PC-3 (cell line): ENCODE data around the gene ARHGAP18. TPM values are rescaled to one million over a fixed set of nuclear protein-coding genes. Genes with fewer than 3 reads are reported as not detected.

Experiments
- ATAC-seq: fragments of 200-7000 bp; cut with Tn5 transposase; 2 replicates; pipeline ENCODE4 v1.9.1; 2020; ENCODE audit warnings: mild to moderate bottlenecking, moderate library complexity
- BruUV-seq: library from RNA; stranded (reverse); fragments of 400-500 nt; replicated peaks from 2 replicates; lab custom pipeline; 2021; lab: Mats Ljungman, UMichigan
- CTCF ChIA-PET: fragments of 300-600 bp; sonication (Branson Sonifier 250); formaldehyde crosslinking; loops from one replicate; lab custom pipeline; 2022; ENCODE audit warnings: antibody characterized with exemption; lab: Charles Lee
- POLR2A ChIA-PET: fragments of 300-600 bp; sonication (Branson Sonifier 250); formaldehyde crosslinking; loops from one replicate; lab custom pipeline; 2022; ENCODE audit warnings: antibody characterized with exemption; ENCODE audit not compliant: unreplicated experiment; lab: Charles Lee
- DNase-seq: peaks from one replicate; pipeline ENCODE4 v3.0.0-alpha.2; 2015
- H2AFZ ChIP-seq: fragments of 300-600 bp; sonication (generic); 2 replicates; pipeline ENCODE4 v1.6.0; 2016; ENCODE audit warnings: antibody characterized with exemption, low read length
- H3F3A ChIP-seq: fragments of 300-600 bp; sonication (generic); one replicate; pipeline ENCODE4 v1.6.0; 2017; ENCODE audit warnings: antibody characterized with exemption, low read length, control low read depth, mild to moderate bottlenecking; ENCODE audit not compliant: unreplicated experiment
- H3K27ac ChIP-seq: fragments of 300-600 bp; sonication (generic); 2 replicates; pipeline ENCODE4 v1.5.1; 2016; ENCODE audit warnings: mild to moderate bottlenecking, low read length
- H3K27me3 ChIP-seq: fragments of 300-600 bp; sonication (generic); 2 replicates; pipeline ENCODE4 v1.6.1; 2016; ENCODE audit warnings: low read length, mixed read lengths
- H3K36me3 ChIP-seq: fragments of 300-600 bp; sonication (generic); 2 replicates; pipeline ENCODE4 v1.6.1; 2016; ENCODE audit warnings: low read depth, mixed run types, low read length, mixed read lengths
- H3K4me1 ChIP-seq: fragments of 300-600 bp; sonication (generic); 2 replicates; pipeline ENCODE4 v1.5.1; 2016; ENCODE audit warnings: low read length; ENCODE audit not compliant: insufficient read depth
- H3K4me2 ChIP-seq: fragments of 300-600 bp; sonication (generic); 2 replicates; pipeline ENCODE4 v1.6.0; 2016; ENCODE audit warnings: low read length
- H3K4me3 ChIP-seq: fragments of 300-600 bp; sonication (generic); 2 replicates; pipeline ENCODE4 v1.5.1; 2016; ENCODE audit warnings: mild to moderate bottlenecking, low read length, mixed read lengths
- H3K79me2 ChIP-seq: fragments of 300-600 bp; sonication (generic); 2 replicates; pipeline ENCODE4 v1.6.1; 2017; ENCODE audit warnings: low read length, mixed read lengths
- H3K9ac ChIP-seq: fragments of 300-600 bp; sonication (generic); 2 replicates; pipeline ENCODE4 v1.6.0; 2016; ENCODE audit warnings: mild to moderate bottlenecking, low read length
- H3K9me2 ChIP-seq: fragments of 300-600 bp; sonication (generic); replicated peaks from 2 replicates; pipeline ENCODE4 v1.6.1; 2016; ENCODE audit warnings: mixed run types, low read length, mixed read lengths
- H3K9me3 ChIP-seq: fragments of 300-600 bp; sonication (generic); 2 replicates; pipeline ENCODE4 v1.6.1; 2016; ENCODE audit warnings: low read length, mixed read lengths
- H4K20me1 ChIP-seq: fragments of 300-600 bp; sonication (generic); 2 replicates; pipeline ENCODE4 v1.6.1; 2016; ENCODE audit warnings: low read length, mixed read lengths
- CTCF ChIP-seq: fragments of 300-600 bp; sonication (generic); conservative IDR thresholded peaks from 2 replicates; pipeline ENCODE4 v1.5.1; 2017; ENCODE audit warnings: antibody characterized with exemption, low read depth, mild to moderate bottlenecking, low read length
- EZH2 ChIP-seq: fragments of 300-600 bp; sonication (generic); IDR thresholded peaks from one replicate; pipeline ENCODE4 v1.6.1; 2017; ENCODE audit warnings: antibody characterized with exemption, mild to moderate bottlenecking, low read length; ENCODE audit not compliant: unreplicated experiment
- EZH2phosphoT487 ChIP-seq: fragments of 300-600 bp; sonication (generic); IDR thresholded peaks from 2 replicates; pipeline ENCODE4 v1.6.1; 2018; ENCODE audit warnings: mild to moderate bottlenecking, antibody characterized with exemption, low read length, borderline replicate concordance
- intact Hi-C: fragments of 100-400 bp; cut with micrococcal nuclease; formaldehyde crosslinking; loops from 2 replicates; pipeline ENCODE4 v1.9.0; 2023
- total RNA-seq: library from RNA; depleted of rRNA; stranded (reverse); fragments of >200 nt; gene quantifications from 2 replicates; pipeline ENCODE4 v1.2.3, GENCODE V29; 2014

The ARHGAP18 gene
- total RNA-seq, 1 experiment from 2014 or later, result 5.9 TPM

- ATAC-seq, result no peak
- no peaks in the 10 kb centered on the region for H3K9me3 ChIP-seq
- no peak overlapping the region for H3K9ac ChIP-seq
- no peaks in the 10 kb centered on the region for H3K27me3 ChIP-seq
- H3K9me2 ChIP-seq, result no peaks in the 10 kb centered on the region
- H3K4me2 ChIP-seq, result no peak overlapping the region
- no peaks in the 10 kb centered on the region for H3K79me2 ChIP-seq
- DNase-seq, result no peak
- no peaks in the 10 kb centered on the region; the same call in 1 of the 2 replicates for H3K4me1 ChIP-seq
- no peaks in the 10 kb centered on the region for H3K36me3 ChIP-seq
- H4K20me1 ChIP-seq, result no peaks in the 10 kb centered on the region
- BruUV-seq, result no TSS peak
- H2AFZ ChIP-seq, result no peak overlapping the region
- intact Hi-C loops, result no loop called here
- POLR2A ChIA-PET, result no interaction called here
- no peaks in the 10 kb centered on the region for H3F3A ChIP-seq
- H3K4me3 ChIP-seq, result no peak overlapping the region
- no peak overlapping the region for H3K27ac ChIP-seq
- CTCF ChIA-PET, result no interaction called here
- TF ChIP-seq CTCF, result no peak
- TF ChIP-seq EZH2, result no peak
- TF ChIP-seq EZH2phosphoT487, result no peak
Observed at GRCh38 chr6:129694036-129694435, 15.9 kb downstream of the ARHGAP18 start.

- no peak overlapping the region for H3K4me3 ChIP-seq
- no peak for TF ChIP-seq EZH2
- TF ChIP-seq EZH2phosphoT487, result no peak
- no peak for TF ChIP-seq CTCF
- H3K4me1 ChIP-seq, result no peaks in the 10 kb centered on the region; the same call in 1 of the 2 replicates
- no peak overlapping the region for H3K9ac ChIP-seq
- H3K27ac ChIP-seq, result no peak overlapping the region
- H3K79me2 ChIP-seq, result no peaks in the 10 kb centered on the region
- H3F3A ChIP-seq, result no peaks in the 10 kb centered on the region
- no peaks in the 10 kb centered on the region for H4K20me1 ChIP-seq
- H2AFZ ChIP-seq, result no peak overlapping the region
- BruUV-seq, result no TSS peak
- ChIA-PET CTCF (no interaction called here), POLR2A (no interaction called here)
- no peaks in the 10 kb centered on the region for H3K27me3 ChIP-seq
- no peaks in the 10 kb centered on the region for H3K9me3 ChIP-seq
- no peaks in the 10 kb centered on the region for H3K36me3 ChIP-seq
- intact Hi-C loops, result no loop called here
- no peak overlapping the region for H3K4me2 ChIP-seq
- no peaks in the 10 kb centered on the region for H3K9me2 ChIP-seq
- no peak for ATAC-seq
- DNase-seq, result no peak
Observed at GRCh38 chr6:129692467-129692866, 17.5 kb downstream of the ARHGAP18 start.

- no peaks in the 10 kb centered on the region for H4K20me1 ChIP-seq
- no peaks in the 10 kb centered on the region for H3K9me2 ChIP-seq
- POLR2A ChIA-PET, result no interaction called here
- H3K9me3 ChIP-seq, result no peaks in the 10 kb centered on the region
- intact Hi-C loops, result no loop called here
- no peaks in the 10 kb centered on the region for H3F3A ChIP-seq
- DNase-seq, result no peak
- CTCF ChIA-PET, result no interaction called here
- H3K27ac ChIP-seq, result no peak overlapping the region
- no TSS peak for BruUV-seq
- H3K4me3 ChIP-seq, result no peak overlapping the region
- no peak overlapping the region for H3K4me2 ChIP-seq
- H3K79me2 ChIP-seq, result no peaks in the 10 kb centered on the region
- no peak for ATAC-seq
- no peaks in the 10 kb centered on the region for H3K27me3 ChIP-seq
- H2AFZ ChIP-seq, result no peak overlapping the region
- no peak overlapping the region for H3K9ac ChIP-seq
- H3K36me3 ChIP-seq, result no peaks in the 10 kb centered on the region
- TF ChIP-seq EZH2 (no peak), EZH2phosphoT487 (no peak), CTCF (no peak)
- H3K4me1 ChIP-seq, result no peaks in the 10 kb centered on the region; the same call in 1 of the 2 replicates
Observed at GRCh38 chr6:129691709-129692108, 18.3 kb downstream of the ARHGAP18 start.
